GM21619 (cell line): Measurements from ENCODE around the gene CCDC174.

Experiments
- ATAC-seq: cut with Tn5 transposase; IDR thresholded peaks from one replicate; pipeline ENCODE4 v1.9.1; 2021; ENCODE audit not compliant: unreplicated experiment

Gene CCDC174

DNA sequence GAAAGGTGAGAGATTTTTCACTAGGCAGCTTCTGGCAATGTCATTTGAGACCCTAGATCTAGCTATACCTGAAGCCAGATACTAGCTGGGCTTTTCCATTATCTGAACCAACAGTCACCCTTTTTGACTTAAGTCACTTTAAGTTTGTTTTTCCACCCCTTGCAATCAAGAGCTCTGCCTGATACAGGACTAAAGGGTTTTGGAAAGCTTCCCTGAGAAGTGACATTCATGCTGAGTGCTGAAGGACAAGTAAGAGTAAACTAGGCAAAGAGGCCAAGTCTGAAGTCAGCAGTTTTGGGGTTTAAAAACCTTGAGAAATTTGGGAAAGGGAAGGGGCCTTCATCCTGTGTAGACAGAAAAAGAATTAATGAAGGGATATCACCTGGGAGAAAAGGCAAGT lies 27.1 kb upstream of the CCDC174 start:
- ATAC-seq, result no peak

- no peak for ATAC-seq
These were observed 26.1 kb upstream of the CCDC174 start for GRCh38 chr3:14625443-14625842.

DNA sequence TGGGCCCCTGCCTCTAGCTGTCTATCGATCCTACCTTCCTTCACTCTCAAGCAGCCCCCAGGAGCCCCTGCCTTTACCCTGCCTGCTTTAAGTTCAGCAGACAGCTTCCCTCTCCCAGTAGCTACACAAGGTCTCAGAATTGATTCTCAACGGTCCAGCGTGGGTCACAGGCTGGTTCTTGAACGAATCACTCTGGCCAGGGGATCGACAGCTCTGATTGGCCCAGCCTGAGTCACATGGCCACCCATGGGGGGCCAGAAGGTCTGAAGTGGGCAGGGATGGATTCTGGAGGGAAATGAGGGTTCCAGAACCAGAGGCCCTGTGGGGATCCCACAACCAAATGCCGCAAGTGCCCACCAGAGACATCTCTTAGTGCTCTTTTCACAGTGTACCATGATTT lies 23.7 kb upstream of the CCDC174 start:
- ATAC-seq, result no peak

DNA sequence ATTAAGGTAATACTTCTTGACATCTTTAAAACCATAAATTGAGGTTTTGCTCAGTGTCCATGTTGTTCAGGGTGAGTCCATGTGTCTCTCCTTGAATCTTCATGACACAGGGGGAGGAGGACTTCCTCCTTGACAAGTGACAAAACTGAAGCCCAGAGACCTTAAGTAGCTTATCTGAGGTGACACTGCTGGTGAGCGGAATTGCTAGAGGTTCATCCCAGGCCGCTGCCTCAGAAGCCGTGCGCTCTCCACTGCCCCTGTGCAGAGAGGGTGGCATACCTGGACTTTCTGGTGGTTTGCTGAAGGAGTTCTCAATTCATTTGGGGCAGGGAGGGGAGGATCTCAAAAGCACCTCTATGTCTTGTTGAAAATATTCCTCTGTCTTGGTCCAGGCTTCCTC lies 23.2 kb upstream of the CCDC174 start:
- ATAC-seq, result no peak

GRCh38 chr3:14630404-14631100 lies 21.0 kb upstream of the CCDC174 start:
- ATAC-seq, result no peak

GRCh38 chr3:14631101-14631497 lies 20.5 kb upstream of the CCDC174 start:
- no peak for ATAC-seq

DNA sequence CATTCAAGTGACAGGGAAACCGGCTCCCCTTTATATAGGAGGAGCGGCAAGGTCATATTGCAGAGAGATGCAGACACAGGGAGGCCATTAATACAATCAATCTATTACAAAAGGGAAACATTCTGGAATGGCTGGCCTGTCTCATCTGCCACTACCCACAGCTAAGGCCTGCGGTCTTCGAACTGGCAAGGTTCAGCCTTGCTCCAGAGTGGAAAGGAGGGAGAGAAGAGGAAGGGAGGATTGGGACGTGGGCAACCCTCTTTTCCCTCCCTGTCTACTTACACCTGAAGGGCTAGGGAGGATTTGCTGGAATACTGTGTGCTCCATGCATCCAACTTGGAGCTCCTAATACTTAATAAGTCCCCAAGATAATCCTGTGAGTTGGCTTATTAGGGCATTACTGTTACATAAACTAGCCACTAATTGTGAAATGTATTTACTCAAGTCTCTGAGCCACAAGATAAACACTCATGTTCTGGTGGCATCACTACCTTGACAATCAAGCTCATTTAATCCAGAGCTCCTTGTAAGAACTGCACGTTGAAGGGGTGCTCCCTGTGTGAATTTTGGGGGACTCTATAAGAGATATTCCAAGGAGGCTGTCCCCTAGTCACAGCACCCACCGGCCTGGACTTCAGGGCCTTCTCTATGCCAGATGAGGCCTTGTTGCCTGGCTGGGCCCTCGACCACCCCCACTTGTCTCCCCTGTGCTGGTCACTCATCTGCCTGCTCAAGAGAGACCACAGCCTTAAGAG lies 19.7 kb upstream of the CCDC174 start:
- no peak for ATAC-seq

GRCh38 chr3:14632442-14632930 lies 19.1 kb upstream of the CCDC174 start:
- ATAC-seq, result no peak

DNA sequence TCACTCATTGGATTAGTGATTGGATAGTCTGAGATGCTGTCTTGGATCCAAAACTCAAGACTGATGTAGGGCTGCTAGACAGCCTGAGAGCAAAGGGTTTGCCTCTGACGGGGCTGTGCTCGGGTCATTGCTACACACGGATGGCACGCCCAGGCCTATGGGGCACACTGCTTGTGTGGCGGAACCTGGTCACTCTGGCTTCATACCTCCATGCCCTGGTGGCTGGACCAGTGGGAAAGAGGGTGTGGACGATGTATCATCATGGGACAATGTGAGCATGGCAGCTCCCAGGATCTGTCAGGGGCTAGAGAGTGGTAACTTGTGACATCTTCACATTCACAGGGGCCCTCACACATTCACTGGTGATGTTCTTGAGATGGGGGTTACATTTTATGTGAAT lies 18.1 kb upstream of the CCDC174 start:
- ATAC-seq, result no peak

GRCh38 chr3:14633819-14634424 lies 17.6 kb upstream of the CCDC174 start:
- ATAC-seq, result no peak

DNA sequence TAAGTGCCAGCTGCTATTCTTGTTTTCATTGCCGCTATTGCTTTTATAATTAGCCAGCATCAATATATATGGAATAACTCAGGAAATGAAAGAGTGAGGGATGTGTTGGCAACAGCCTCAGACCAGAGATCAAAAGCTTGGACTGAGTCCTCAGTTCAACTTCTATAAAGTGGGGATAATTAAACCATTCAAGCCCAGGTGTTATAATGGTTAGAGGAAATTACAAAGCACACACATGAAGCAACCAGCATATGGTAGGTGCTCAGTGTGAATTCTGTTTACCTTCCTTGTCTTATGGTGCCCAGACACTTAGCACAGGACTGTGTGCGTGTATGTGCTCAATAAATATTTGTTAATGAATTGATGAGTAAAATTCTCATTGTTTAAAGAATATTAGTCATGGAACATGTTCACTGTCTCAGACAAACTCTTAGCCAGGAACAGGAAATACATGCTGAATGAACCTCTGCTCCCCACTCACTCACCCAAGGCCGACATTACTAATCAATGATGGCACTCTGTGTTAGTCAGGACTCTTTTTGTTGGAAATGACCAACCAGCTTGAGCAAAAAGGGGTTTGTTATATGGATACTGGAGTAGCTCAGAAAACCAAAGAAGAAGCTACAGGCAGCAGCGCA lies 16.7 kb upstream of the CCDC174 start:
- no peak for ATAC-seq

DNA sequence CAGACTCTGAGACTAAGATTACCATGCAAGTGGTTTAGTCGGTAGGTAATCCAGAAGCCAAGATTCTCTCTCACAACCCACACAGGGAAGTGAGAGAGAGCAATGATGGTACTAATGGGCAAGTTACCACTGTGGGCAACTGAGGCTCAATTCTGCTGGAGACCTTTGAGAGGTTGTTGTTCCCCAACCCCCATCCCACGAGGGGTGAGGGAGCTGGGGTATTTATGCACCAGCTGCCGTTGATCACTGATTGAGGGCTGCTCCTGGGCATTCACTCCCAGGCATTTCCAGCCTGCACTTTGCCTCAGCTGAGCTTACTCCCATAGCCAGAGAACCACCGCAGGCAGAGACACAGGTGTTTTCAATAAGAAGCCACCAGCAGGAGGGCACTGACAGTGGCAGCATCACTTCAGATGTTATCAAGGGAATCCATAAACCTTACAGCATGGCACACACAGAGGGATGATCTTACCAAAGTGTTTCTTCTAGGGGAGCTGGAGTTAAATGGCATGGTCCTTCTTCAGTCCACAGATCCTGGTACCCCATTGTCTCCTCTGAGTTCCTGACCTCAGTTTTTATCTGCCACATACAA lies 15.0 kb upstream of the CCDC174 start:
- no peak for ATAC-seq

DNA sequence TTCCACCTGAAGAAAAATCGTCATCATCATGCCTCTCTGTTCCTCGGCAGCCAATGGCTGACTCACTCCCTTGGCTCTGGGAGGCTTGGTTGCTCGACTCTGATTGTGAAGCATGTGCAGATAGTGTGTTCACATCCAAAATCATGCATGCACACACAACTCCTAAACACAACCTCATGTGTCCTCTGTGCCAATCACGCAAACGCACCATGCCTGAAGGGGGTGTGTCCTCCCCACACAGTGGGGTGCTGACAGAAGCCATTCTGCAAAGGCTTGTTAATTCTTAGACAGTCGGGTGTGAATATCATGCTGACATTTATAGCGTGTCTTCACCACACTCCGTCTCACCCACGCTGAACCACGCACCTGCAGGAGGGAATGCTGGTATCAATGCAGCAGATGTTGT lies 11.4 kb upstream of the CCDC174 start:
- ATAC-seq, result no peak

- ATAC-seq, result no peak
These were observed 10.8 kb upstream of the CCDC174 start for GRCh38 chr3:14640734-14641133.

DNA sequence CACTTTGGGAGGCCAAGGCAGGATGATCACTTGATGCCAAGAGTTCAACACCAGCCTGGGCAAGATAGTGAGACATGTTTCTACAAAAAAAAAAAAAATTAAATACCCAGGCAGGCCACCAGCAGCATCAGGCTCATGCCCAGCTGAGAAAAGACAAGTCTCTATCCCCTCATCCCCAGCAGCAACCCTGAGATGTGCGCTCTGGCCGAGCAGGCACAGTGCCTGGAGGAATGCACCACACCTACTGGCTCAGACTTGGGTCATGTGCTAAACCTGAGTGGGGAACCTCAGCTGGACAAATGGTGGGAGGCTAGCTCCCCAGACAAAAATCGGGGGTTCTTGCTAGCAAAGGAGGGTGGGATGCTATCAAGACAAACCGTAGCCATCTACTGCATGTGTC lies 10.2 kb upstream of the CCDC174 start:
- ATAC-seq, result no peak

DNA sequence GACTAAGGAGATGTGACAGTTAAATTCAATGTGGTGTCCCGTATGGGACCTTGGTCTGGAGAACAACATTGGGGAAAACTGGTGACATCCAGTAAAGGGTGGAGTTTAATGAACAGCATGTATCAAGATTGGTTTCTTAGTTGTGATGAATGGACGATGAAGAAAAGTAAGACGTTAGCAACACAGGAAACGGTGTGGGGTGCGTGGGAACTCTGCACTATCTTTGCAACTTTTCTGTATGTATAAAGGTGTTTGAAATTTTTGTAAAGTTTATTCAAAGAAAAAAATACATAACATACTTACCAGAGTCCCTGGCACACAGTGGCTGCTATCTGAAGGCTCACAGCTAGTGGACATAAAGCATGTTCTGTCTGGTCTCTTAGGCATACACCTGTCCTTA lies 6.1 kb upstream of the CCDC174 start:
- ATAC-seq, result no peak

DNA sequence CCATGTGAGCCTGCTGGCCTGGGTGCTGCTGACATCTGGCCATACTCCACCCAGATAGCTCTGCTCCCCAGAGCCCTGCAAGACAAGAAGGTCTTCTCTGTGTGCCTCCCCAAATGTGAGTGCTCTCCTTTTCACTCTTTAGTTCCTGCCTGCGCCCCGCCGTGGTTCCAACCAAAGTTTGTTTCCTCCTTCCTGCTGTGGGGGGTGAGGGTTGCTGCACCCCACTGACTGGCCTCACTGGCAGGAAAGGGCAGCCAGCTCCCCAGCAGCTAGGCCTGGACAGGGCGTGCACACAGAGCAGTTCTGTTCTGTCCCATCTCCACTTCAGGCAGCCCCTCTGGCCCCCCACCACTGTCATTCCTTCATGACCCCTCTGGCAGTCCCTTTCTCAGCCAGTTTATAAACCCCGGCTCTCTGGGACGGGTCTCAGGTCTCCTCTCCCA lies 5.4 kb upstream of the CCDC174 start:
- no peak for ATAC-seq

GRCh38 chr3:14646589-14647413 lies 4.8 kb upstream of the CCDC174 start:
- no peak for ATAC-seq

DNA sequence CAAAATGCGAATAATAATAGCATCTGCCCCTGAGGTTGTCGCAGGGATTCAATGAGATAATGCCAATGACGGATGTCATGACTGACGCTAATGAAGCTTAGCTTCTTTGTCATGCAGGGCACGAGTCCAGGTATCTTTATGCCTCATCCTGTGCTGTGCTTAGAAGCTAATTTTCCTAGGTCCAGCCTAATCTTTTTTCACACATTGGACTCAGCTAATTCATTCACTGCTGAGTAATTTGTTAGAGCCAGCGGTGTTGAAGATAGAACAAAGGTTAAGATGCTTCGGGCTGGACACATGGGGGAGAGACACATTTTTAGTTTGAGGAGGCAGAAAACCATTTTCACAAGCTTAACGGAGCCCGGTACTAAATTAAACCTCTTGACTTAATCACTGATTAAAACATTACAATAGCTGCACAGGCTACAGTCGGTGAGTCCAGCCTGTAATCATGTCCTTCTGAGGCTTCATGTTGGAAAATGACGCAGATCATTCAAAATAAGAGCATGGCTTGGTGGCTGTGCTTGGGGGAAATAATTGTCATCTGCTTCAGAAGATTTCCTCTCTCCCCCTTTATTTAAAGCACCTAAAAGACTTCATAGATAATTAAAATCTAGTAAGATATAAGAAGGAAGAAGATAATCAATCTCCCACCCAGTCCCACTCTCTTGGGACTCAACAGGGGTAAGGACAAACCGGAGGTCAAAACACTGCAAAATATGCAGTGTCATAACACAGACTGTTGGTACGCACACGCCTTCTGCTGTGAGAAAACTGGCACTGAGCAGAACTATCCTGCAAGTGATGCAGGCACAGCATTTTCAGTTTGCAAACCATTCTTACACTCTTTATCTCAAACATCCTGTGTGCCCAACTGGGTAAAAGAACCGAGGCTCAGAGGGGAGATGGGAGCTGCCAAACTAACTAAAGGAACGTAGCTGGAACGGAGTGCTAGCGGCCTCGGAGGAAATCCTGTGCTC lies 3.3 kb upstream of the CCDC174 start:
- no peak for ATAC-seq
